ENCODE data around the gene SYK.
"Not testable (repeated sequence)": the region's sequence is repeated elsewhere in the genome, so short reads cannot be mapped to it uniquely, and the experiment has no call there.

SYK gene

DNA sequence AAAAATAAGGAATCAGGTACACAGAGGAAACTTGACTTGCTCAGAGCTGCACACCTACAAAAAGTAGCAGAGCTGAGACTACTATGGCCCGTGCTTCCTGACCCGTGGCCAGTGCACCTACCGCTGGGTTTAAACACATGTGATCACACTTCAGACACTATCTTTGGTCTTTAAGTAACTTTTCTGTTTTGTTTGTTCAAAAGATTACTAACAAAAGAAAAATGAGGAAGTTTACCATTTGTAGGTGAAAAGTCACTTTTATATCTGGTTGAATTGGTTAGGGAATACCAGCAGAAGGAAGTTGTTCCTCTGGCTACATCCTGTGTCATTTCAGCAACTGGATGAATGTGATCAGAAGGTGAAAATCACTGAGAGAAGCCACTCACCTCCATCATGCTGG lies 6.5 kb upstream of the SYK start:
- DNase-seq (ENCODE audit: low read depth in 2 of 2, low spot score in 1 of 2), result no peak

DNA sequence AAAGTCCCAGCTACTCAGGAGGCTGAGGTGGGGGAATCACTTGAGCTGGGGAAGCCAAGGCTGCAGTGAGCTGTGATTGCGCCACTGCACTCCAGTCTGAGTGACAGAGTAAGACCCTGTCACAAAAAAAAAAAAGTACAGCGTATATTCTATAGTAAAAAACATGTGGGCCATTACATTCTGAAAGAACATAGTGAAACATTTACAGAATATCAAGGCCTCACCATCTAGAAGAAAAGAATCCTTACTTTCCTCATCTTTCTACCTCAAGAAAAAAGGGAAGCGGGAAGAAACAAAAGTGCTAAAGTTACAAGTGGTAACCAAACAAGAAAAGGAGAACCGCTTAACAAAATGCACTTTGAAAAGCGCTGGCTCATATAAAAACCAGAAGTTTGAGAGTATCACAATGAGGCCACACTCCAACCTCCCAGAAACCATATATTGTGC lies 5.7 kb upstream of the SYK start:
- DNase-seq (ENCODE audit: low read depth in 2 of 2, low spot score in 1 of 2), result no peak

DNA sequence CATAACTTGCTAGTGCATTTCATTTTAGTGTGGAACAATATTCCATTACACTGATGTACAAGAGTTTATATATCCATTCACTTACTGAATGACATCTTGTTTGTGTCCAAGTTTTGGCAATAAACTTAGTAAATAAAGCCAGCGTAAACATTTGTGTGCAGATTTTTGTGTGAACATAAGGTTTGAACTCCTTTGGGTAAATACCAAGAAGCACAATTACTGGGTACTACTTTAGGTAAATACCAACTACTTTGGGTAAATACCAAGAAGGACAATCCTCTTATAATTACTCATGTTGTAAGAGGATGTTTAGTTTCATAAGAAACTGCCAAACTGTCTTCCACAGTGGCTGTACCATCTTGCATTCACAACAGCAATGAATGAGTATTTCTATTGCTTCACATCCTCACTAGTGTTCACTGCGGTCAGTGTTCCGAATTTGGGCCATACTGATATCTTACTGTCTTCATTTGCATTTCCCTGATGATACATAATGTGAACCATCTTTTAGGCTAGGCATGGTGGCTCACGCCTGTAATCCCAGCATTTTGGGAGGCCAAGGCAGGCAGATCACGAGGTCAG lies 2.3 kb upstream of the SYK start:
- no peak for DNase-seq (ENCODE audit: low read depth in 2 of 2, low spot score in 1 of 2)

DNA sequence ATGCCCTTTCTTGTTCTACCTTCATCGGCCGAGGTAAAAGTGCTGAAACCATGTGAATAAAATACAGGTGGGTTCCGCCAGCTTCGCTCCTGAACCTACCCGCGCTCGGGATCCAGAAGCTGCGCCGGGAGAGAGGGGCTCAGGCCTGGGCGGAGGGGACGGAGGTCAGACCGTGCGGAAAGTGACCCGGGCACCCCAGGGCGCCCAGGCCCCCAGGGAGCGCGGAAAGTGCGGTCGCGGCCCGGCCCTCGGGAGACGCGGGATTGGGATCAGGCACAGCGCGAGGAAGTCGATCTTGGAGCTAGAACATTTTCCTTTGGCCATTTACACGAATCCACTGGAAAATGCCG lies 329 bp downstream of the SYK start:
- DNase-seq (ENCODE audit: low read depth in 2 of 2, low spot score in 1 of 2), result no peak

DNA sequence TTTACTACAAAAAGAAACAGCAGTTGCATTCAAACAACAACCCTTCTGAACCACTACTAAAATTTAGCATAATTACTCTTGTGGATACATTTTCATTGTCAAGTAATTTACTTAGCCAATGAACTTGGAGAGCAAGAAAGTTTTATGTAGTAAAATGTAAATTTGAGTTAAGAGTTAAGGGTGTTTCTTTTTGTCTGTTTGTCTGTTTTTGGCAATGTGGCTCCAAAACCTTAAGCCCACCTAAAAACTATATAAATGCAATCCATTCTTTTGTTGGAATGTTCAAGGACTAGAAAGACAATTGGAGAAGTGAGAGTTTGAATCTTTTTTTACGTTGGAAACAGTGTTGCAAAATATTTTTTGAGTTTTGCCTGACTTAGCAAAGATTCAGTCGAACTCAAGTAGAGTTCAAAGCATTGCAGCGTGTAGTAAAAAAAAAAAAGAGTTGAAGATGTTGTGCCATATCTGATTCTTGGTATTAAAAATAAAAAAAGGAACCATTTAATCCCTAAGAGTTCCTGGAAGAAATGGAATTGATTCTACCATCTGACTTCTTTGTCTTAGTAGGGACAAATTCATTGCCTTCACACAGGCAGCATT lies 867 bp downstream of the SYK start:
- no peak for DNase-seq (ENCODE audit: low read depth in 2 of 2, low spot score in 1 of 2)

DNA sequence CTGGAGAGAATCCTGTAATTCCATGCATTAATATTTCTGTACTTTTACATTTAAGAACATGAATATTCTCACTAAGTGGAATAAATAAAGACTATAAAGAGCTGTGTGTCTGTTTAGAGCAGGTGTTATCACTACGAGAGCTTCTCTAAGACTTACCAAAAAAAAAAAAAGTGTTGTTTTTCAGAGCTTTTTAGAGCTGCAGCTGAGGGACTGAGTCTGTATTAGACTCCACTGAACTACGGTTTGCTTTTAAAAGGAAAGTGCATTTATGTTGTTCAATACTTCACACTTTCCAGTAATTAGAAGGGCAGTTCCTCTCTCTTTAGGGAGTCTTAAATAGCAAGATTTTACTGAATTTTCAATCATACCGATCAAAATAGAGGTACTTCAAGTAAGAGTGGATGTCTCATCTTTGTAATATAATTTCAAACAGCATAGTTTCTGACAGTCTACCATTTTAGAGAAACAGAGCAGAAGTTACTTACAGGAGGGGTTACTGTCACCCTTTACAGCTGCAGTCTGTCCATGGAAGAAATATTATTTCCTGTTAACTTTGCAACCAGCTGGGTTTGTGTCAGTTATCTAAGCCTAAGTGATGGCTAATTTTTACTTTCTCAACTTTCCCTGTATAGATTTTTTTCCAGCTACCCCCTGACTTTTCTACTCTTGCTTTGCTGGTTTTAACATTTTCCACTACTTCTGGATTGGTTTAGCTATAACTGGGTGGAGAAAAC lies 2.4 kb downstream of the SYK start:
- no peak for DNase-seq (ENCODE audit: low read depth in 2 of 2, low spot score in 1 of 2)

DNA sequence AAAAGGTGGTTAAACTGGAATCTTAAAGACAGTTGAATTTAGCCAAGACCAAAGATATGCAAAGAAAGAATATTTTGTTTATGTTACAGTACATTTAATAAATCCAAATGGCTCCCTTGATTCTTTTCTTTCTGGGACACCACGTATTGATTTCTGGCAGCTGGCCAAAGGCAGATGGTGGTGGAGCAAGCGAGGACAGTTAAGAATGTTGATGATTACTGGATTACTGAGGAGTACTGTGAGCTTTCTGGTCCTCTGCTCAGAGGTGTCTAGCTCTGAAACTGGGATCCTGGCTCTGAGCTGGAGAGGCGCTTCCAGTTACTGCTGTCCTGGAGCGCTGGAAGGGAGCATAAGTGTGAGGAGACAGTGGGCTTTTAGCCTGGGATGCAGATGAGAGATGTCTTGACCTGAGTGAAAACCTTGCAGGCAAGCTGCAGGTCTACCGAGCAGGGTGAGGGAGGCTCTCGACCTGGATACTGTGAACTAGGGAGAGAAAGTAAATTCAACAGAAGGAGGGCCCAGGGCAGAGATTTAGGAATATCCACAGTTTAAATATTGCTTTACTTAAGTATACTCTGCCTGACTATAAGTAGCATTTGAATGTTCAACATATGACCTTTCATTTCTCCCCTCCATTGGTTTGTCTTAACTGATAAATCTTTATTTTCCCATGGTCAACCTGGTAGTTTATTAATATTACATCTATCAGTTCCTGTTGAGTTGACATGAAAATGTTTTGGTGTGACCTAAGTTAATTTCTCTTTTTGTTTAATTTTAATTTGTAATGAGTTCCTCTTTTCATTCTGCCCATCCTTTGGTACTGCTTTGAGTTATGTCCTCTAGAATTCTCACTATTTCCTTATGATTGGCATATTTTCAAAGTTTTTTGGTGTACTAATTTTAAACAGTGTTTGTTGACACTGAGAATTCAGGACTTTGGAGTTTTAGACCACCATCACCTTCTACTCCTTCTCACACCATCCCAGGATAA lies 3.7 kb downstream of the SYK start:
- DNase-seq (ENCODE audit: low read depth in 2 of 2, low spot score in 1 of 2), result no peak

DNA sequence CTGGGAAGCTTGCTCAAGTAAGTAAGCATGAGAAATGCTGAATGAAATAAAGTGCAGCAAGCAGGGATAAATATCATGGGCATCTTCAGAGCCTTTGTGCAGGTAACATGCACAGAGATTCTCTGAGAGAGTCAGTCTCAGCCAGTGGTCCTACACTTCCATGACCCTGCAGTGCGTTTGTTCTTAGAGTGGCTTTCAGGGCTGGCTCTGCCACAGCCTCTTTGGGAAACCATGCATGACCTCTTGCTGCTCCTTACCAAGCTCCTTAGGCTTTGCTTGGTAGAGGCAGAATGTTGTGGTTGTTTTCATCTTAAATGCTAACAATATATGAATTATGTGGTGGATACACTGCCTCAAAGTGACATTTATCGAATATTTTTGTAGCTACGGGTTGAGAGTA lies 5.4 kb downstream of the SYK start:
- DNase-seq (ENCODE audit: low read depth in 2 of 2, low spot score in 1 of 2), result no peak

DNA sequence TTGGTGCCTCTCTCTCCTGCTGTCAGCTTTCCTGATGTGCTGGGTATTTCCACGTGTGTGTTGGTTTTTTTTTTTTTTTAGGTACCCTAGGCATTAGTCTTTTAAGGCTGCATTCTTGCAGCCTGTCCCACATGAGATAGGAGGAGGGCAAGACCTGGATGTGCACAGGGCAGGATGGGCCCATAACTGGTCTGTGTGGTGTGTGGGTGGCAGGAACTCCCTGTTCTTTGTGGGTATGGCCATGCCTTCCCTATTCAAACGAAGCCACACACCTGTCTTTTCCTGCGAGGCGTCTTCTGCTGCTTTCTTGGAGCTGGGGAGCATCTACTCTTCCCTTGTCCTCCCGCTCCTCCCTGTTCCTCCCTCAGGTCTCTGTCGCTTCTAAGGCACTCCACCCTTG lies 6.8 kb downstream of the SYK start:
- DNase-seq (ENCODE audit: low read depth in 2 of 2, low spot score in 1 of 2), result no peak

DNA sequence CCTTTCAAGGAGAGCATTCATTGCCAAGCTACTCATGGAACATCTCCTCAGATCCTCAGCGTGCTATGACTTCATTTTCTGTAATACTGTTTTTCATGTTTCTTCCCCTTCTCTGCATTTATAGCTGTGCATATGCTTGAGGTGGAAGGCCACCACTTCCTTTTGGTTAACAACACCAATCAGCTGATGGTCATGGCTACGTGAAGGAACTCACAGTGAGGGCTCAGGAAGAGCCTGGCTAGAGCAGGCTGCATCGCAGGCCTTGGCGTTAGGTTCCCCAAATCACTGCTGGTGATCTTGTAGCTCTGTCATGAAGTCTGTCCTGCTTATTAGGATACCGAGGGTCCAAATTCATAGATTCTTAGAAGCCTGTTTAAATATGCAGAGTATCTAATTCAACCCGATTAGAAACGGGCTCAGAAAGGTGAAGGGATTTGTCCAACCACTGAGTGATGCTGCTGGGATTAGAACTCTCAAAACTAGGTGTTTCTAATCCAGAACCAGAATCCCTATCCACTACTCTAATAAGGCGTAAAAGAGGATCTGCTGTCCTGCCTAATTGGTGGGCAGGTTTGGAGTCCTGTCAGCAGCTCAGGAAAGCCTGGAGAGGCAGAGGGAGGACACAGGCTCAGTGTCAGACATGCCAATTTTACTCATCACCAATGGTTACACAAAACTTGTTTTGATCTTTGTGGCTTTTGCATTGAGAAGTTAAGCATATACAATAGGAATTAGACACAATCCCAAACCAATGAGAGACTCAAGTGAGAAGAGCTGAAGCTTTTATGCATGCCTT lies 7.5 kb downstream of the SYK start:
- no peak for DNase-seq (ENCODE audit: low read depth in 2 of 2, low spot score in 1 of 2)

DNA sequence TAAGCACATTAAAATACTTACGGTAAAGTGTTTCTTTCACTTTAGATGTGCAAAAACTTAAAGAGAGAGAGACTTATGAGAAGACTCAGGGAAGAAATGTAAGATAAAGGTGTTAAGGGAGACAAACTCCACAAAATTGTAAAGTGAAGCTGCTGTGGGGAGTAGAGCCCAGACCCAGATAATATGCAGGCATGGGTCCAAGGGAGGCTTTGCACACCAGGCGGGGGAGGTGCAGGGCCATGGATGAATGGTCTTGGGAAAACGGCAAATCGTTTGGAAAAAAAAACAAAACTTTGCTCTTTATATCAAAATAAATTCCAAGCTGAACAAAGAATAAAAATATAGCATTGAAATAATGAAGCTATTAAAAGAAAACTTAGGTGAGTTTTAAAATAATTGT lies 9.1 kb downstream of the SYK start:
- DNase-seq (ENCODE audit: low read depth in 2 of 2, low spot score in 1 of 2), result no peak

DNA sequence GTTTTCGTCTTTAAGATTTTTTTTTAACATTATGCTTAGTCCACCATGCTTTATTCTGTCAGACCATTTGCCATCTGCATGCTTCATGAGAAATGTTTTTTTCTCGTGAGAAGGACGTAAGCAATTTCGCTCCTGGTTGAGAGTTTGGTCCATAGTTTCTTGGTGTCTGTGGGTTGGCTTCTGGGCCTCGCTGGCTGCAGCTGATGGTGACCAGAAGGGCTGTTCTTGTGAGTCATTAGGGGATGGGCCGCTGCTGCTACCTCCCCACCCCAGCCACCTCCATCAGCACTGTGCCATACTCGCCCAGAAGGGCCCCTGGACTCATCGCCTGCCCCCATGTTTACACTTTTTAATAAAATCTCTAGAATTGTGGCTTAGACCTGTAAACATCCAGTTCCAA lies 11.4 kb downstream of the SYK start:
- DNase-seq (ENCODE audit: low read depth in 2 of 2, low spot score in 1 of 2), result no peak

DNA sequence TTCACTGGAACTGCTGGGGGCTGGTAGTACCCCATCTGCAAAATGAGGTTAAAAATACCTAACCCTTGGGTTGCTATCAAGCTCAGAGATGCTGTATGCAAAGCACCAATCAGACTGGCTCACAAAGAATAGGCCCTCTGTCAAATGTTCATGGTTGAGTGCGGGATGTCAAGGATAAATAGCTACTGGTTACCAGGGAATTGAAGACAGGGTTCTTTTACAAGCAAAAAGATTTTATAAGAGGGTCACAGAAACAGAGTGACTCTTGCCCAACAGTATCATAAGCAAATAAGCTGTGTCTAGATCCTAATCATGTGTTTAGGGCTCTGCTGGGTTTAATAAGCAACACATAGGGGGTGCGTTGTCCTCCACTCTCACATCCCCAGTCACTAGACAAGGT lies 11.9 kb downstream of the SYK start:
- DNase-seq (ENCODE audit: low read depth in 2 of 2, low spot score in 1 of 2), result no peak

DNA sequence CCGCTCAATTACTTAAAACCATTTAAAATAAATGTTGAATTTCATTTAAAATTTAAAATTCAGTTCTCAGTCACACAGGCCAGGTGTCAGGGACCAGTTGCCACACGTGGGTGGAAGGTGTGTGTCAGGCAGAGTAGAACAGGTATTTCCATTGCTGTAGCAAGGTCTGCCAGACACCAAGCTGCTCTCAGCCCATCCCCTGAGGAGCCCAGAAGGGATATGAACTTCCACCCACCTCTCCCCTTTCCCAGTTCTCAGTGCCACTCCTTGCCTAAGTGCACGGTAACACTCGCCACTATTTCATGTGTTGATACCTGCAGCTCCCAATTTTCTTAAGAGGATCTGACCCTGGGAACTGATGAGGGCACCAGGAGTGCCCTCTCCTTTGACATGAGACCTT lies 12.7 kb downstream of the SYK start:
- no peak for DNase-seq (ENCODE audit: low read depth in 2 of 2, low spot score in 1 of 2)

DNA sequence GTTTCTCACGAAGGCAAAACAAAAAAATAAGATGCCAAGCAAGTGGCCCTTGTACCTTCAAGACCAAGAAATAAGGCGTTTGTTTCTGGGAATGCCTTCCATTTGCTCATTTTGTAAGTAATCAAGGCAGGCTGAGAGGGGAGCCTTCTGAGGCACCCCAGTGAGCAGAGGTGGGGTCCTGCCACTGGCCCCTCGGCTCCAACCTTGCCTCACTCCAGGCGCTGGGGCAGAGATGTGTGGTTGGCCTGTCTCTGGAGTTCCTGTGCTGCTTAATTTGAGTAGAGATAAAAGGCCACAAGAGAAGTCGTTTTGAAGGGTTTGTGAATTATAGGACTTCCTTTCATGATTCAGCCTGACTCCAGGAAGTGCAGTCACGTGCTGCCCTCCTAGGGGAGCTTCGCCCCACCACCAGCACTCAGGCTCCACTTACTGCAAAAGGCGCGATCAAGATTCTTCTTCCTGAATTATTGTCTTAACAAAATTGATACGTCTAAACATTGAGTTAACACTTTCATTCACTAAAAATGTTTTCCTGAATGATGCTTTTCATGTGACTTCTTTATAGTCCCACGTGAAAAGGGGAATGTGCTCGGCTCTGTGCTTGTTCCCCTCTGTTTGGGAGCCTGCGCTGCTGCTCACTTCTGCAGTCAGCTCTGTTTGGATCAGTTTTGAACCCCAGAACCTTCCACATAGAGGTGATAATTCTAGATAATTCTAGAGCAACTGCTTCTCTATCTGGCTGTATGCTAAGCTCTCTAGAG lies 13.7 kb downstream of the SYK start:
- DNase-seq (ENCODE audit: low read depth in 2 of 2, low spot score in 1 of 2), result no peak

DNA sequence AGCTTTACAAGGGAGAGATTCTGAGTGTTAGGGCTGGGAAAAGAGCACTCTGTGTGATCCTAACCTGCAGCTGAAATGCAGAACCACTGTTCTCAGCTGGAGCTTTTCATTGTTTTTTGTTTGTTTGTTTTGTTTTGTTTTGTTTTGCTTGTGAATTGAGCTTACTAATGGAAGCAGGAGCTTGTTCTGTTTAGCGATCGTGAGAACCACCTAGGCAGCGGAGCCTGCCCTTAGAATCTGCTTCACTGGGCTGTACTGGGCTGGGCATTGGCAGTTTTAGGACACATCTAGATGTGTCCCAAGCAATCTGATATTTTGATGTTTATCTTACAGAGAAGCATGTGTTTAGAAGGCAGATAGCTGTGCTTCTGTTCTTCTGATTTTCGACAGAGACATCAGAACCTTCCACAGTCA lies 14.3 kb downstream of the SYK start:
- DNase-seq (ENCODE audit: low read depth in 2 of 2, low spot score in 1 of 2), result no peak

DNA sequence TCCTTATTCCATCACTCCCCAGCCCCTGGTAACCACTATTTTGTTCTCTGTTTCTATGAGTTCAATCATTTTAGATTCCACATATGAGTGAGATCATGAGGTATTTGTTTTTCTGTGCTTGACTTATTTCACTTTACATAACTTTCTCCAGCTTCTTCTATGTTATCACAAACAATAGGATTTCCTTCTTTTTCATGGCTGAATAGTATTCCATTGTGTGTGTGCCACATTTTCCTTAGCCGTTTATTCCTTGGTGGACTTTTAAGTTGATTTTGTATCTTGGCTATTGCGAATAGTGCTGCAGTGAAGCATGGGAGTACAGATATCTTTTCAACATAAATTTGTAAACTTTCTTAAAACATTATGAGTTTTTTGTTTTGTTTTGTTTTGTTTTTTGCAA lies 15.1 kb downstream of the SYK start:
- DNase-seq (ENCODE audit: low read depth in 2 of 2, low spot score in 1 of 2), result no peak

DNA sequence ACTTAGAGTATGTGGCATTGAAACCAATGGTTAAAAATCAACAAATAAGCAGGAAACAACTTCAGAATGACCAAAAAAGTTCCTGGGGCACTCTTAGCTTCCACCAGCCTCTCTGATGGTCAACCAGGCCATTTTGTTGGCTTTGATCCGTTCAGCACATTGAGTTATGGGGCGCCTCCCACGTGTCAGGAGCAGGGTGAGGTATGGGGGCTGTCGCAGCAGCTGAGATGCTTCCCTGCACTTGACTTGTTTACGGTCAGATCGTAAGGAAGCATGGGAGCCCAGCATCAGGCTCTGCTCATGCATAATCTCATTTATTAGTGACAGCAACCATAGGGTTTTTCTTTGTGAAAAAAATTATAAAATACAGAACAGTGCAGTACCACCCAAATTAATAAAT lies 16.7 kb downstream of the SYK start:
- no peak for DNase-seq (ENCODE audit: low read depth in 2 of 2, low spot score in 1 of 2)

DNA sequence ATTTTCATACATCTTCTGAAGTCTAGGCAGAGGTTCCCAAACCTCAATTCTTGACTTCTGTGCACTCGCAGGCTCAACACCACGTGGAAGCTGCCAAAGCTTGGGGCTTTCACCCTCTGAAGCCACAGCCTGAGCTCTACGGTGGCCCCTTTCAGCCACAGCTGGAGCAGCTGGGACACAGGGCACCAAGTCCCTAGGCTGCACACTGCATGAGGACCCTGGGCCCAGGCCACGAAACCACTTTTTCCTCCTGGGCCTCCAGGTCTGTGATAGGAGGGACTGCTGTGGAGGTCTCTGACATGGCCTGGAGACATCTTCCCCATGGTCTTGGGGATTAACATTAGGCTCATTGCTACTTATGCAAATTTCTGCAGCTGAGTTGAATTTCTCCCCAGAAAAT lies 18.8 kb downstream of the SYK start:
- DNase-seq (ENCODE audit: low read depth in 2 of 2, low spot score in 1 of 2), result not testable (repeated sequence)

DNA sequence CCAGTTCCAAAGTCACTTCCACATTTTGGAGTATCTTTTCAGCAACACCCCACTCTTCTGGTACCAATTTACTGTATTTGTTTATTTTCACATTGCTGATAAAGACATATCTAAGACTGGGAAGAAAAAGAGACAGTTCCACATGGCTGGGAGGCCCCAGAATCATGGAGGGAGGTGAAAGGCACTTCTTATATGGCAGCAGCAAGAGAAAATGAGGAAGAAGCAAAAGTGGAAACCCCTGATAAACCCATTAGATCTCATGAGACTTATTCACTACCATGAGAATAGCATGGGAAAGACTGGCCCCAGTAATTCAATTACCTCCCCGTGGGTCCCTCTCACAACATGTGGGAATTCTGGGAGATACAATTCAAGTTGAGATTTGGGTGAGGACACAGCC lies 19.6 kb downstream of the SYK start:
- DNase-seq (ENCODE audit: low read depth in 2 of 2, low spot score in 1 of 2), result not testable (repeated sequence)
